Measurements from ENCODE around the gene EDIL3.

- TF ChIP-seq POLR2A (IDR thresholded peaks at IDR 0.05), result no peak
- TF ChIP-seq CTCF (IDR thresholded peaks at IDR 0.05), result no peak
Measured at GRCh38 chr5:84251503-84251902, 133.2 kb downstream of the EDIL3 start.

Measured in lower leg skin (tissue), 3 donors.